ENCODE results near the gene GSC2. TPM values are rescaled to one million over a fixed set of nuclear protein-coding genes. Genes with fewer than 3 reads are reported as not detected.

Gene GSC2
- total and polyA plus RNA-seq, 9 of the 15 experiments (the other 6 are each of a cell fraction or from before 2014, with no cell fraction given) = not detected

DNA sequence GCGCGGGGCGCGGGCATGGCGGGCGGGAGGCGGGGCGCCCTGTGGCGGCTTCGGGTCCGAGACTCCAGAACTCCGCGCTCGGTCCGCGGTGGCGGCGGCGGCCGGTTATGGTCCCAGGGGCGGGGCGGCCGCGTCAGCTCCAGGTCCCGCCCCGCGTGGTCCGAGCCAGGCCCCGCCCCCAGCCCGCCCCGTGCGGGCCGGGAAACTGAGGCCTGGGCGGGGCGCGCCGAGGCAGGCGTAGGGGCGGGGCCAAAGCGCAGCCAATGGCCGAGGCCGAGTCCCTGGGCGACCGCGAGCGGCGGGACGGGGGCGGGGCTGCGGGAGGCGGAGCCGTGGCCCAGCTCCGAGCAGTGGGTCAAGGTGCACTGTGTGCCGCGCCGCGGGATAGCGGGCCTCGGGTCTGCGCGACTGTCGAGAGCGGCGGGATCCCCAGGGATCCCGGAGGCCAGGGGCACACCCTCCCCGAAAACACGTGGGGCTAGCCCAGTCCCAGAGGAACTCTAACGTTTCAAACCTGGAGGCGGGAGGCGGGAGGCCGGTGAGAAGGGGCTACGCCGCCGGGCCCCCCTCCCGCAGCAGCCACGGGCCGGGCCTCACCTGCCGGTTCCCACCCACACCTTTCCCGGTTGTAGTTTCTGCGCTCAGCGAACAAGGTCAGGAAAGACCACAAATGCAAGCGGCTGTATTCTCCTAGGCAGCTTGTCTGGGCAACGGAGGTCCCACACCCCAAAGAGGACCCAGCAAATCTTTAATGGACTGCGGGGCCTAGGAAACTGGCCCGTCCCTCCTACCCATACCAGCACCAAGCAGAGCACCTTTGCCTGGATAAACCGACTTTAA is 28.8 kb upstream of the GSC2 start, which contains the start of gene SLC25A1 (continued):
- TF ChIP-seq SFPQ (IDR thresholded peaks at IDR 0.05; ENCODE audit: low read depth, low read length) = no peak
- TF ChIP-seq ZNF12 (CRISPR knock-in tag; IDR thresholded peaks at IDR 0.05) = no peak
- TF ChIP-seq CAMTA2 (CRISPR knock-in tag; conservative IDR thresholded peaks at IDR 0.05) = 0 out of 2 replicates have a peak, but pooled peaks have one; percentile 78
- TF ChIP-seq FOSL1 (tag; conservative IDR thresholded peaks at IDR 0.05) = no peak
- no peak for TF ChIP-seq SRSF1 (IDR thresholded peaks at IDR 0.05; ENCODE audit: low read depth, low read length)
- TF ChIP-seq BHLHE40 (IDR thresholded peaks at IDR 0.05; ENCODE audit: low read length) = peak; percentile 34; the same call in 1 of the 2 replicates
- no peak for TF ChIP-seq PYGO2 (tag; IDR thresholded peaks at IDR 0.05)
- no peak for TF ChIP-seq NR2C2 (CRISPR knock-in tag; IDR thresholded peaks at IDR 0.05)
- no peak for TF ChIP-seq NR2C2 (tag; IDR thresholded peaks at IDR 0.05)
- TF ChIP-seq, protein P1, sequence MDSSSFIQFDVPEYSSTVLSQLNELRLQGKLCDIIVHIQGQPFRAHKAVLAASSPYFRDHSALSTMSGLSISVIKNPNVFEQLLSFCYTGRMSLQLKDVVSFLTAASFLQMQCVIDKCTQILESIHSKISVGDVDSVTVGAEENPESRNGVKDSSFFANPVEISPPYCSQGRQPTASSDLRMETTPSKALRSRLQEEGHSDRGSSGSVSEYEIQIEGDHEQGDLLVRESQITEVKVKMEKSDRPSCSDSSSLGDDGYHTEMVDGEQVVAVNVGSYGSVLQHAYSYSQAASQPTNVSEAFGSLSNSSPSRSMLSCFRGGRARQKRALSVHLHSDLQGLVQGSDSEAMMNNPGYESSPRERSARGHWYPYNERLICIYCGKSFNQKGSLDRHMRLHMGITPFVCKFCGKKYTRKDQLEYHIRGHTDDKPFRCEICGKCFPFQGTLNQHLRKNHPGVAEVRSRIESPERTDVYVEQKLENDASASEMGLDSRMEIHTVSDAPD (CRISPR knock-in tag; IDR thresholded peaks at IDR 0.05) = no peak
- TF ChIP-seq, protein P2, sequence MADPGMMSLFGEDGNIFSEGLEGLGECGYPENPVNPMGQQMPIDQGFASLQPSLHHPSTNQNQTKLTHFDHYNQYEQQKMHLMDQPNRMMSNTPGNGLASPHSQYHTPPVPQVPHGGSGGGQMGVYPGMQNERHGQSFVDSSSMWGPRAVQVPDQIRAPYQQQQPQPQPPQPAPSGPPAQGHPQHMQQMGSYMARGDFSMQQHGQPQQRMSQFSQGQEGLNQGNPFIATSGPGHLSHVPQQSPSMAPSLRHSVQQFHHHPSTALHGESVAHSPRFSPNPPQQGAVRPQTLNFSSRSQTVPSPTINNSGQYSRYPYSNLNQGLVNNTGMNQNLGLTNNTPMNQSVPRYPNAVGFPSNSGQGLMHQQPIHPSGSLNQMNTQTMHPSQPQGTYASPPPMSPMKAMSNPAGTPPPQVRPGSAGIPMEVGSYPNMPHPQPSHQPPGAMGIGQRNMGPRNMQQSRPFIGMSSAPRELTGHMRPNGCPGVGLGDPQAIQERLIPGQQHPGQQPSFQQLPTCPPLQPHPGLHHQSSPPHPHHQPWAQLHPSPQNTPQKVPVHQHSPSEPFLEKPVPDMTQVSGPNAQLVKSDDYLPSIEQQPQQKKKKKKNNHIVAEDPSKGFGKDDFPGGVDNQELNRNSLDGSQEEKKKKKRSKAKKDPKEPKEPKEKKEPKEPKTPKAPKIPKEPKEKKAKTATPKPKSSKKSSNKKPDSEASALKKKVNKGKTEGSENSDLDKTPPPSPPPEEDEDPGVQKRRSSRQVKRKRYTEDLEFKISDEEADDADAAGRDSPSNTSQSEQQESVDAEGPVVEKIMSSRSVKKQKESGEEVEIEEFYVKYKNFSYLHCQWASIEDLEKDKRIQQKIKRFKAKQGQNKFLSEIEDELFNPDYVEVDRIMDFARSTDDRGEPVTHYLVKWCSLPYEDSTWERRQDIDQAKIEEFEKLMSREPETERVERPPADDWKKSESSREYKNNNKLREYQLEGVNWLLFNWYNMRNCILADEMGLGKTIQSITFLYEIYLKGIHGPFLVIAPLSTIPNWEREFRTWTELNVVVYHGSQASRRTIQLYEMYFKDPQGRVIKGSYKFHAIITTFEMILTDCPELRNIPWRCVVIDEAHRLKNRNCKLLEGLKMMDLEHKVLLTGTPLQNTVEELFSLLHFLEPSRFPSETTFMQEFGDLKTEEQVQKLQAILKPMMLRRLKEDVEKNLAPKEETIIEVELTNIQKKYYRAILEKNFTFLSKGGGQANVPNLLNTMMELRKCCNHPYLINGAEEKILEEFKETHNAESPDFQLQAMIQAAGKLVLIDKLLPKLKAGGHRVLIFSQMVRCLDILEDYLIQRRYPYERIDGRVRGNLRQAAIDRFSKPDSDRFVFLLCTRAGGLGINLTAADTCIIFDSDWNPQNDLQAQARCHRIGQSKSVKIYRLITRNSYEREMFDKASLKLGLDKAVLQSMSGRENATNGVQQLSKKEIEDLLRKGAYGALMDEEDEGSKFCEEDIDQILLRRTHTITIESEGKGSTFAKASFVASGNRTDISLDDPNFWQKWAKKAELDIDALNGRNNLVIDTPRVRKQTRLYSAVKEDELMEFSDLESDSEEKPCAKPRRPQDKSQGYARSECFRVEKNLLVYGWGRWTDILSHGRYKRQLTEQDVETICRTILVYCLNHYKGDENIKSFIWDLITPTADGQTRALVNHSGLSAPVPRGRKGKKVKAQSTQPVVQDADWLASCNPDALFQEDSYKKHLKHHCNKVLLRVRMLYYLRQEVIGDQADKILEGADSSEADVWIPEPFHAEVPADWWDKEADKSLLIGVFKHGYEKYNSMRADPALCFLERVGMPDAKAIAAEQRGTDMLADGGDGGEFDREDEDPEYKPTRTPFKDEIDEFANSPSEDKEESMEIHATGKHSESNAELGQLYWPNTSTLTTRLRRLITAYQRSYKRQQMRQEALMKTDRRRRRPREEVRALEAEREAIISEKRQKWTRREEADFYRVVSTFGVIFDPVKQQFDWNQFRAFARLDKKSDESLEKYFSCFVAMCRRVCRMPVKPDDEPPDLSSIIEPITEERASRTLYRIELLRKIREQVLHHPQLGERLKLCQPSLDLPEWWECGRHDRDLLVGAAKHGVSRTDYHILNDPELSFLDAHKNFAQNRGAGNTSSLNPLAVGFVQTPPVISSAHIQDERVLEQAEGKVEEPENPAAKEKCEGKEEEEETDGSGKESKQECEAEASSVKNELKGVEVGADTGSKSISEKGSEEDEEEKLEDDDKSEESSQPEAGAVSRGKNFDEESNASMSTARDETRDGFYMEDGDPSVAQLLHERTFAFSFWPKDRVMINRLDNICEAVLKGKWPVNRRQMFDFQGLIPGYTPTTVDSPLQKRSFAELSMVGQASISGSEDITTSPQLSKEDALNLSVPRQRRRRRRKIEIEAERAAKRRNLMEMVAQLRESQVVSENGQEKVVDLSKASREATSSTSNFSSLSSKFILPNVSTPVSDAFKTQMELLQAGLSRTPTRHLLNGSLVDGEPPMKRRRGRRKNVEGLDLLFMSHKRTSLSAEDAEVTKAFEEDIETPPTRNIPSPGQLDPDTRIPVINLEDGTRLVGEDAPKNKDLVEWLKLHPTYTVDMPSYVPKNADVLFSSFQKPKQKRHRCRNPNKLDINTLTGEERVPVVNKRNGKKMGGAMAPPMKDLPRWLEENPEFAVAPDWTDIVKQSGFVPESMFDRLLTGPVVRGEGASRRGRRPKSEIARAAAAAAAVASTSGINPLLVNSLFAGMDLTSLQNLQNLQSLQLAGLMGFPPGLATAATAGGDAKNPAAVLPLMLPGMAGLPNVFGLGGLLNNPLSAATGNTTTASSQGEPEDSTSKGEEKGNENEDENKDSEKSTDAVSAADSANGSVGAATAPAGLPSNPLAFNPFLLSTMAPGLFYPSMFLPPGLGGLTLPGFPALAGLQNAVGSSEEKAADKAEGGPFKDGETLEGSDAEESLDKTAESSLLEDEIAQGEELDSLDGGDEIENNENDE (IDR thresholded peaks at IDR 0.05; ENCODE audit: low read depth, low read length) = no peak

Measured in K562 (cell line).